Tongue (tissue), 2 donors: ENCODE results near the gene SNORC. TPM values are rescaled to one million over a fixed set of nuclear protein-coding genes. Genes with fewer than 3 reads are reported as not detected.

Source experiments
- DNase-seq: peaks from one replicate; pipeline ENCODE4 v3.0.0-alpha.2; 2015
- total RNA-seq: library from RNA; depleted of rRNA; stranded (reverse); fragments of >200 nt; gene quantifications from one replicate; pipeline ENCODE4 v1.2.3, GENCODE V29; 2014

The SNORC gene
- total RNA-seq, 1 donor from 2014 or later: 0.41 TPM

- DNase-seq: no peak
Observed at GRCh38 chr2:232869138-232870017, 686 bp upstream of the SNORC start.

- DNase-seq: no peak
Observed at GRCh38 chr2:232870766-232871371, 805 bp downstream of the SNORC start.

GRCh38 chr2:232871418-232871834, 1.4 kb downstream of the SNORC start:
- peak; percentile 16 for DNase-seq

GRCh38 chr2:232871835-232872736, 2.0 kb downstream of the SNORC start:
- peak; percentile 56 for DNase-seq

GRCh38 chr2:232872826-232873225, 2.8 kb downstream of the SNORC start:
- DNase-seq: no peak

- DNase-seq: no peak
Observed at GRCh38 chr2:232873292-232873908, 3.3 kb downstream of the SNORC start.

- no peak for DNase-seq
Observed at GRCh38 chr2:232873909-232874641, 4.0 kb downstream of the SNORC start.

- DNase-seq: no peak
Observed at GRCh38 chr2:232874677-232875223, 4.7 kb downstream of the SNORC start.

GRCh38 chr2:232875256-232876121, 5.4 kb downstream of the SNORC start:
- no peak for DNase-seq

GRCh38 chr2:232876161-232876977, 6.3 kb downstream of the SNORC start:
- DNase-seq: no peak

GRCh38 chr2:232876978-232877441, 6.9 kb downstream of the SNORC start:
- DNase-seq: no peak

GRCh38 chr2:232877940-232878511, 8.0 kb downstream of the SNORC start:
- DNase-seq: no peak

GRCh38 chr2:232878855-232879617, 9.0 kb downstream of the SNORC start:
- no peak for DNase-seq

GRCh38 chr2:232879618-232880494, 9.8 kb downstream of the SNORC start:
- DNase-seq: no peak

GRCh38 chr2:232880764-232881351, 10.8 kb downstream of the SNORC start:
- no peak for DNase-seq

GRCh38 chr2:232882085-232882484, 12.0 kb downstream of the SNORC start:
- DNase-seq: no peak
